Measurements from ENCODE around the gene CD300LF.

GRCh38 chr17:74702116-74702871 is 10.4 kb downstream of the CD300LF start:
- TF ChIP-seq, protein P1, sequence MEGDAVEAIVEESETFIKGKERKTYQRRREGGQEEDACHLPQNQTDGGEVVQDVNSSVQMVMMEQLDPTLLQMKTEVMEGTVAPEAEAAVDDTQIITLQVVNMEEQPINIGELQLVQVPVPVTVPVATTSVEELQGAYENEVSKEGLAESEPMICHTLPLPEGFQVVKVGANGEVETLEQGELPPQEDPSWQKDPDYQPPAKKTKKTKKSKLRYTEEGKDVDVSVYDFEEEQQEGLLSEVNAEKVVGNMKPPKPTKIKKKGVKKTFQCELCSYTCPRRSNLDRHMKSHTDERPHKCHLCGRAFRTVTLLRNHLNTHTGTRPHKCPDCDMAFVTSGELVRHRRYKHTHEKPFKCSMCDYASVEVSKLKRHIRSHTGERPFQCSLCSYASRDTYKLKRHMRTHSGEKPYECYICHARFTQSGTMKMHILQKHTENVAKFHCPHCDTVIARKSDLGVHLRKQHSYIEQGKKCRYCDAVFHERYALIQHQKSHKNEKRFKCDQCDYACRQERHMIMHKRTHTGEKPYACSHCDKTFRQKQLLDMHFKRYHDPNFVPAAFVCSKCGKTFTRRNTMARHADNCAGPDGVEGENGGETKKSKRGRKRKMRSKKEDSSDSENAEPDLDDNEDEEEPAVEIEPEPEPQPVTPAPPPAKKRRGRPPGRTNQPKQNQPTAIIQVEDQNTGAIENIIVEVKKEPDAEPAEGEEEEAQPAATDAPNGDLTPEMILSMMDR (IDR thresholded peaks at IDR 0.05 in 2 of 3, conservative IDR thresholded peaks at IDR 0.05 in 1 of 3; ENCODE audit: borderline replicate concordance in 1 of 3, insufficient read depth in 1 of 3, low read depth in 2 of 3, low read length in 2 of 3) = no peak
- no peak for TF ChIP-seq REST (IDR thresholded peaks at IDR 0.05; ENCODE audit: low read depth)
- no peak for TF ChIP-seq ZNF274 (IDR thresholded peaks at IDR 0.05; ENCODE audit: low read depth, low read length)
- no peak for TF ChIP-seq SP1 (IDR thresholded peaks at IDR 0.05; ENCODE audit: low read depth)
- no peak for TF ChIP-seq TCF7L2 (IDR thresholded peaks at IDR 0.05; ENCODE audit: borderline replicate concordance, extremely low read depth, insufficient read depth, insufficient read length)
- TF ChIP-seq POLR2AphosphoS5 (IDR thresholded peaks at IDR 0.05; ENCODE audit: low read depth, low read length) = no peak
- TF ChIP-seq POLR2A (IDR thresholded peaks at IDR 0.05; ENCODE audit: borderline replicate concordance, extremely low read depth, insufficient read depth, insufficient read length) = no peak
